HL-60/S4 treated with retinoic acid at 250 ng/mL for 4 days and 3 days (cell line): ENCODE measurements around the gene DNAH7.
"Not testable (repeated sequence)": the region's sequence is repeated elsewhere in the genome, so short reads cannot be mapped to it uniquely, and the experiment has no call there.

ENCODE experiments used
- in situ Hi-C: fragments of 300-500 bp; cut with MboI; formaldehyde crosslinking; loops from 2 replicates; pipeline ENCODE4 v1.7.0; 2022; ENCODE audit warnings: low sequenced_read_pairs

Gene DNAH7

DNA sequence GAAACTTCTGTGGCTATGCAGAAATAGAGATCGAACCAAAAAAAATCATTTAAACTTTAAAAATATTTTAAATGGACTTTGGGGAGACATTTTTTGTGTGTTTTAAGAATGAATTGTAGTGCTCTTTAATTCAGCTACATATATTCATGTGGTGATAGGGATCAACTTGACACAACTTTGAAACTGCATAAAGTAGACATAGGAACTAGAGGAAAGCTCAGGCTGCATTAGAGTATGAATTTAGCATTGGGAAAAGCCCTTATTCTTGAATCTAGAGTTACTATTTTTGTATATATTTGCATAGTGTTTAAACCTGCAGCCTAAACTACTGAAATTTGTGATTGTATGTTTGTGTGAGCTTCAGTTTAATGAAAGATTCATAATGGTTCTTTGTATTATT lies 333.3 kb downstream of the DNAH7 start:
- in situ Hi-C loops: no loop called here

DNA sequence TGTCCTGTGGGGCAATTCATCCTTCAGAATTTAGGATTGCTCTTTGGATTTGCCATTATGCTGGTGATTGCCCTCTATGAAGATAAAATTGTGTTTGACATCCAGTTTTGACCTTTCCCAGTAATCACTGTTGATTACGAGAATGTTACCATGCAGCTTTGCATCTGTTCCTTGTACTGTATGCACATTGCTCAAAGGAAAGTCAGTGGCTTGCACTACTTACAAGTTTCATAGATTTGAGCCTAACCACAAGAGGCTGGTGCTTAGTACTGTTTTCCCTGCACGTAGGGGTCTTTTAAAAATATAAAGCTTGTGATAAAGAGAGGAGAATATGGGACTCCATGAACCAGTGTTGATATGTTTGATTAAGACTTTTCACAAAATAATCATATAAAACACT lies 333.7 kb downstream of the DNAH7 start:
- in situ Hi-C loops: no loop called here

DNA sequence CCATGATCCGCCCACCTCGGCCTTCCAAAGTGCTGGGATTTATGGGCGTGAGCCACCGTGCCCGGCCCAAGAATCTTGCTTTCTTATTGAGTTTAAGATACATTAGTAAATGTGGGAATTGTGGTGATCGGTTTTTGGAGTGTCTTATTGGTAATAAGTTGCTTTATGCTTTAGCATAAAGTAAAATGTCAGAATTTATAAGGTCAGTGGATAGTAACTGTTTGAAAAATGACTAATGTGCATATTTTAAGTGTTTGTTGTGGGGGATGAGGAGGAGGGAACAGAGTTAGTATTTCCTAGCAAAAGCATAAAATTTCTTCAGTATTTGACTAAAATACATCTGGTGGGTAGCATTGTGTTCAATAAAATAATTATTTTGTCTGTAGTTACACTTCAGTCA lies 334.2 kb downstream of the DNAH7 start:
- in situ Hi-C loops: no loop called here

DNA sequence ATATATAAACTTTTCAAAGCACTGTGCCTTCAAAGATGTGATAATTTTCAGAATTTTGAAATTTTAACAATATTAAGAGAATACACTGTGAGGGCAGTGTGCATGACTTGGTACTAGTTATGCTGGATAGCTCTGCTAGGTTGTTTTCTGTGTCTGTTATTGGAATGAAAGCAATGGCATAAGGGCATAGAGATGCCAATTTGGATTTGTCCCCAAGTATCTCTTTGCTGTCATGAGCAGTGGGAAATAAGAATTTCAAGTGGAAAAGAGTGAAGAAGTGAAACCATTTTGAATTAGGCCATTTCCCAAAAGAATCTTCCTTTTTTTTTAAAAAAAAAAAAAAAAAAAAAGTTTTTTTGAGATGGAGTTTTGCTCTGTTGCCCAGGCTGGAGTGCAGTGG lies 334.8 kb downstream of the DNAH7 start:
- in situ Hi-C loops: no loop called here

DNA sequence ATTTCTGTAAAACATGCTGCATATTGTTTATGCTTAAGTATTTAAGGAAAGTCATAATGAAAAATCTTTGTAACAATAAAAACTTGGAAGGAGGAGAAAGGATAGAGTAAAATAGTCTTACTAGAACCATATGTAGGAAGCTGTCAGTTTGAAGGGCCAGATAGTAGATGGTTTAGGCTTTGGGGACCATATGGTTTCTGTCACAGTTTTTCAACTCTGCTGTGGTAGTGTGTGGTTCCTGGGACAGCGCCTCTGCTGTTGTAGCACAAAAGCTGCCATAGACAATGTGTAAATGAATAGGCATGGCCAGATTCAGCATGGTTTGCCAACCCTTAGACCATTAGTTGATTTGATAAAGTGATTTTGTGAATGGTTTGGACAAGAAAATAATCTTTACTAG lies 336.1 kb downstream of the DNAH7 start:
- in situ Hi-C loops: no loop called here

DNA sequence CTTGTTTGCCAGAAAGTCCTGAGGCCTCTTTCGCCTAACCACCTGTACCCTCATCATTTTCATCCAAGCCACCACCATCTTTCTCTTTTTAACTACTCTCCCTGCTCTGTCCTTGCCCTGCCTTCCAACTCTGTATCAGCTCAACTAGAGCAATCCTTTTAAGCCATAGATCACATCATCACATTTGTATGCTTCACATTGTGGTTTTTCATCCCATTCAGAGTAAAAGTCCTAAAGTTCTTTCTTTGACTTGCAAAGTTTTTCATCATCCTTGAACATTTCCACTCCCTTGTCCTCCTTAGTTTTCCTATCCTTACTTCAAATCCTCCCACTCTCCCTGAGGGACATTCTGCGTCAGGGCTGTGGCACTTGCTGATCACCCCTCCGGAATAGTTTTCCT lies 337.7 kb downstream of the DNAH7 start:
- in situ Hi-C loops: no loop called here

DNA sequence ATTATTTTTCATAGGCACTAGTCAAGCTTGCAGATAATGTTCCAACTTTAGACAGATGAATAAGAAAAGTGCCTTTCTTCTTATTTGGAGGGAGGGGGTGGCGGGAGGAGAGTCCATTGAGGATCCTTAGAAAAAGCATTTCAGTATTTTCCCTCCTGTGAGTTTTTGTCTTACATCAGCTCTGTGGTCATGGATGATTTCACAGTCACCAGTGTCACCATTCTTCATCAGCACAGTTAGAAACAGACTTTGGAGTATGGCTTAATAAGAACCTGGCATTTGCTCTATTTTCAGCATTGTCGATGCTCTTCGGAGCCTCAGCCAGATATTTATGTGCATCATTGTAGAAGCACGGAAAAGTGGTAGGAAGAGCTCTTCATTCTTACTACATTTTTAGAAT lies 341.5 kb downstream of the DNAH7 start:
- in situ Hi-C loops: no loop called here

DNA sequence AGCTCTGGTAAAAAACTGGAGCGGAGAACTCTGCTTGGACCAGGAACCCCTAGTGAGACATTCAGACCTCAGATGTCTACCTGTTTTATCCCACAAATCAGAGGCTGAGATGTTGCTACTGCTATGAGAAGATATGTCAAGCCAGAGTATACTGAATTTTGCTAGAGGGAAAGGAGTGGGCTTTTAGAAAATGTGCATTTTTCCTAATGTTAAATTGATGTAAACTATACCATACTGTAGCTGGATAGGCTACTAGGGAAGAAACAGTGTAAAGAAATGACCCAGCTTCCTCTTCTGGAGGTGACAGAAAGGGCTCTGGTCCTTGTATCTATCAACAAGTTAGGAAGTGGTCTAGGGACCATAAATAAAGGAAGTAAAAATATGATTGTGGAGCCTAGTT lies 346.6 kb downstream of the DNAH7 start:
- in situ Hi-C loops: no loop called here

DNA sequence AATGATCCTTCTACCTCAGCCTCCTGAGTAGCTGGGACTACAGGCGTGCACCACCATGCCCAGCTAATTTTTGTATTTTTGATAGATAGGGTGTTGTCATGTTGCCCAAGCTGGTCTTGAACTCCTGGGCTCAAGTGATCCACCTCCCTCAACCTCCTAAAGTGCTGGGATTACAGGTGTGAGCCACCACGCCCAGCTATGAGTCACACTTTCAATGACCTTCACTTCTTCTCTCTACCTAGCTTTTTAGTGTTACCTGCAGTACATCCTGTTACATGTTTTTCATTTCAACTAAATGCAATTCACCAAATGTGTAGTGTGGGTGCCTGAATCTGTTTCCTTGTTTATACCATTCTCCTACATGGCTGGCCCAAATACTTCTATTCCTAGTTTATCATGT lies 347.6 kb downstream of the DNAH7 start:
- in situ Hi-C loops: no loop called here

DNA sequence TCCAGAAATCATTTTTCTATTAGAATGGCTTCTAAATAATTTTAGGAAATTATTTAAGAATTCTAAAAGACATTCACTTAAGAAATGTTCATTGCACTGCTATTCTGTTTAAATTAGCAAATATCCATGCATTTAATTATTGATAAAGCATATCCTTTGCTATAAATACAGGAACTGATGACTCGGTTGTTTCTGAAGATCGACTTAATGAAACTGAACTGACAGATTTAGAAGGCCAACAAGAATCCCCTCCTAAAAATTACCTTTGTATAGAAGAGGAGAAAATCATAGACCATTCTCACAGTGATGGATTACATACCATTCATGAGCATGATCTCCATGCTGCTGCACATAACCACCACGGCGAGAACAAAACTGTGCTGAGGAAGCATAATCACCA lies 352.2 kb downstream of the DNAH7 start:
- in situ Hi-C loops: no loop called here

DNA sequence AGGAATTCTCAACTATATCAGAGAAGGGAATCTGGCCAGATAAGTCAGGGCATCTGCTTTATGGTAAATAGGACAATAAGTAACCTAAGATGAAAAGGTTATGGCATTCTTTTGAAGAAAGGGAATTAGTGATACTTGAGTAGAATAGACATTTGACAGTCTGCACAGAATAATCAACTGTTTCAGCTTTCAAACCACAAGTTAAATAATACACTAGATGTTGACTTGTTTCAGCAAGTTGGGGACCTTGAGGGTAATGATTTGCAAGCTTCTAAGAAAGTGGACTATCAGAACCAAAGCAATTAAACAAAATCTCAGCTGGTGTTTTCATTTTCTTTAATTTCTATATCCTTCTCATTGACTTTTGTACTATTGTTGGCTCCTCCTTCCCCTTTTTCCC lies 357.2 kb downstream of the DNAH7 start:
- in situ Hi-C loops: no loop called here

DNA sequence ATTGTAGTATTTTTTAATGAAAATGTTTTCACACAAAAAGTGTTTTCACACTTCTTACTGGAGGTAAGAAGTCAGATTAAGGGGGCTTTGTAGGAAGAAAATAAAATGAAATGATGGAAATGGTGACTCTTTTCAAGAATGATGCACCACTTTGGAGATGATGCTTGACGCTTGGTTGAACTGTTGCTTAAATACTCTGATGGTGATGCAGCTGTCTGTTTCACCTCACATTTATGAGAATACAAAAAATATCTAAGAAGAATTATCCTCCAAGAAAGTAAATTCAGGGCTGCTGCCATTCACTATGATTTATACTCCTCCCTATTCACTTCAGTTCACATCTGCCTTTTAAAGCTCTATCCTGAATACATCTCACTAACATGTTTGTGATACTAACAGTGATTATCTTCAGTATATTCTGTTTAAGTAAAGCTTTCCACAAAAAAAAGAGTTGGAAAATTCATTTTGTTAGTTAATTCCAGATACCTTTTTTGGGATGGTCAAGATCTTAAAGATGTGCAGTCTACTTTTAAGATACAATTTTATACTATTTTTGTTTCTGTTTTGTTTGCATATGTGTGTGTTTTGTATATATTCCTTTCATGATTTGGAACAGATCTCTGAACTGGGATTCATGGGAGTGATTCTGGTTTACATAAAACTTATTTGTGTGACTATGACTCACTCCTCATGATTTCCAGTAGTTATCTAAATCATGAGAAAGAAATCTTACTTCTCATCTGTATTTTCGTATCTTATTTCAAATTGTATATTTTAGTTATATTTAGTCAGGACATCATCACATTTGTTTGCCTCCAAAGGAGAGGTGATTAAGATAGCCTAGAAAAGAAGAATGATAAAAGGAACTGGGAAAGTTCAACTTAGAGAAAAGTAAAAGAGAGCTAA lies 358.5 kb downstream of the DNAH7 start:
- in situ Hi-C loops: no loop called here

DNA sequence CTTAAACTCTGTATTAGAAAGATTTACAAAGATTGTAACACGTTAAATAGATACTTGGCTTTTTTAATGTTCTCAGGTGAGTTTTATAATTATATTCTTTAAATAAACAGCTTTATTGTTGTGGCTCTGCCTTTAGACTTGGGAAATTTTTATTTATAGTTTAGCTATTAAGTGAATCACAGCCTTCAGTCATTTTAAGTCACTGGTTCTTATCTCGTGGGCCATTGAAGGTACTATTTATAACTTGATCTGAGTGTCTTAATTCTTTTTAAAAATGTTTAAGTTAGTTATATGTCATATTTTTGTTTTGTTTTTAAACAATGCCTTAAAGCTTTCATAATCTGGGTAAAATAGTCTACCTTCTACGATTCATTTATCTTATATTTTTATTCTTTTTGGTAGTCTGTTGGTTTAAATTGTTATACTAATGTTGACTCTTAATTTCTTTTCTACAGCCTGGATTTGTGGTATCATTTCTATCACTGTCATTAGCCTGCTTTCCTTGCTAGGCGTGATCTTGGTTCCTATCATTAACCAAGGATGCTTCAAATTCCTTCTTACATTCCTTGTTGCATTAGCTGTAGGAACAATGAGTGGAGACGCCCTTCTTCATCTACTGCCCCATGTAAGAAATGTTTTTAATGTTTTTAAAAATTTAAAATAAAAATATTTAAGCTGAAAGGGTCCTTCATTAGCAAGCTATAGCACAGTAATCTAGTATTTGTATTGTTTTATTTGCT lies 362.3 kb downstream of the DNAH7 start:
- in situ Hi-C loops: no loop called here

DNA sequence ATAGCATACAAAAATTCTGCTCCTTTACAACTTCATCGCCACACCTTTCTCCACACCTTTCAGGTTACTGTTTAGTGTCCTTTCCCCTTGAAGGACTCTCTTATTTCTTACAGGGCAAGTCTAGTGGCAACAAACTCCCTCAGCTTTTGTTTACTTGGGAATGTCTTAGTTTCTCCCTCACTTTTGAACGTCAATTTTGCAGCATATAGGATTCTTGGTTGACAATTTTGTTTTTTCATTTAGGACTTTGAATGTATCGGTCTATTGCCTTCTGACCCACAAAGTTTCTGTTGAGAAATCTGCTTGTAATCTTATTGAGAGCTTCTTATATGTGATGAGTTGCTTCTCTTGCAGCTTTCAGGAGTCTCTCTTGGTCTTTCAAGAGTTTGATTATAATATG lies 368.2 kb downstream of the DNAH7 start:
- in situ Hi-C loops: no loop called here

DNA sequence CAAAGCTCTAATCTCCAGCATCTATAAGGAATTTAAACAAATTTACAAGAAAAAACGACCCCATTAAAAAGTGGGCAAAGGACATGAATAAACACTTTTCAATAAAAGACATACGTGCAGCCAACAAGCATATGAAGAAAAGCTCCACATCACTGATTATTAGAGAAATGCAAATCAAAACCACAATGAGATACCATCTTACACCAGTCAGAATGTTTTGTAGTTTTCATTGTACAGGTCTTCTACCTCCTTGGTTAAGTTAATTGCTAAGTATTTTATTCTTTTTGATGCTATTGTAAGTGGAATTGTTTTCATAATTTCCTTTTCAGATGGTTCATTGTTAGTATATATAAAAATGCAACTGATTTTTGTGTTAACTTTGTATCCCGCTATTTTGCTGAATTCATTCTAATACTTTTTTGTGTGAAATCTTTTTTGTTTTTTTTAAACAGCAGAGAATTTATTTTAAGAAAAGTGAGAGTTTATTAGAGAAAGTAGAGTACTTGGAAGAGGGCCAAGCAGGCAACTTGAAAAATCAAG lies 370.9 kb downstream of the DNAH7 start:
- in situ Hi-C loops: no loop called here

DNA sequence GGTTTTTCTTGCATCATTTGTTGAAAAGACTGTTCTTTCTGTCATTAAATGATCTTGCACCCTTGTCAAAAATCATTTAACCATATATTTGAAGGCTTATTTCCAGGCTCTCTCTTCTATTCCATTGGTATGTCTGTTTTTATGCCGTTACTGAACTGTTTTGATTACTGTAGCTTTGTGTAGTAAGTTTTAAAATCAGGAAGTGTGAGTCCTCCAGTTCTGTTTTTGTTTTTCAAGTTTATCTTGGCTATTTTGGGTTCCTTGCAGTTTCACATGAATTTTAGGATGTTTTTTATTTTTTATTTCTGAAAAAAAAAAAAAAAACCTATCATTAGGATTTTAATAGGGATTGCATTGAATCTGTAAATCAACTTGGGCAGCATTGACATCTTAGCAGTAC lies 372.6 kb downstream of the DNAH7 start:
- in situ Hi-C loops: no loop called here

DNA sequence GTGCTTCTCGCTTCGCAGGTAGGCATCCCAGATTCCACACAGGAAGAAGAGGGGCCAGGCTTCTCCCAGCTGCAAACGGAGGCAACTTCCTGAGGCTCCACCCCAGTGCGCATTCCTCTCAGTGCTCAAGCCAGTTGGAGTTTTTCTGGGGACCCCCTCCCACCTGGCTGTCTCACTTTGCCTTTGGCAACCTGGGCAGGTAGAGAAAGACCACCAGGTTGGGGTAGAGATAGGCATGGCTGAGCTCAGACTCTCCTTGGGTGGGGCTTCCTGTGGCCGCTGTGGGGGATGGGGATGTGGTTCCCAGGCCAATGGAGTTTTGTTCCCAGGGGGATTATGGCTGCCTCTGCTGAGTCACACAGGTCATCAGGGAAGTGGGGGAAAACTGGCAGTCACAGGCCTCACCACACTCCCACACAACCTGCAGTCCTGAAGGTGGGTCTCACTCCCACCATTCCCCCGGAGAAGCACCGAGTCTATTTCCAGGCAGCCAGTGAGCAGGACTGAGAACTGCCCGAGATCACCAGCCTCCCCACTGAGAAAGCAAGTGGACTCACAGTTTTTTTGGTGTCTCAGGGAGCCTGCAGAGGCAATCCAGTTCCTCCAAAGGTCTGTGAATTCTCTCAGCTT lies 373.5 kb downstream of the DNAH7 start:
- in situ Hi-C loops: no loop called here

DNA sequence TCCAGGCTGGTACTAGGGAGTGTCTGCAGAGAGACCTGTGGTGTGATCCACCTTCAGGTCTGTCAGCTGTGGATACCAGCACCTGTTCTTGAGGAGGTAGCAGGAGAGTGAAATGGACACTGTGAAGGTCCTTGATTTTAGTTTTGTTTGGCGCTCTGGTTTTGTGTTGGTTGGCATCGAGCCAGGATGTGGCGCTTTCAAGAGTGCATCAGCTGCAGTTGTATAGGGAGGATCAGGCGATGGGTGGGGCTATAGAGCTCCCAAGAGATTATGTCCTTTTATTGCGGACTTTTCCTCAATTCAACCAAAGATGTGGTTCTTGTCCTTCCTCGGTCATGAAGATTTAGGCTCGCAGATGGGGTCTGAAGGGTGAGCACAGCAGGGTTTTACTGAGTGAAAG lies 374.1 kb downstream of the DNAH7 start:
- in situ Hi-C loops: no loop called here

DNA sequence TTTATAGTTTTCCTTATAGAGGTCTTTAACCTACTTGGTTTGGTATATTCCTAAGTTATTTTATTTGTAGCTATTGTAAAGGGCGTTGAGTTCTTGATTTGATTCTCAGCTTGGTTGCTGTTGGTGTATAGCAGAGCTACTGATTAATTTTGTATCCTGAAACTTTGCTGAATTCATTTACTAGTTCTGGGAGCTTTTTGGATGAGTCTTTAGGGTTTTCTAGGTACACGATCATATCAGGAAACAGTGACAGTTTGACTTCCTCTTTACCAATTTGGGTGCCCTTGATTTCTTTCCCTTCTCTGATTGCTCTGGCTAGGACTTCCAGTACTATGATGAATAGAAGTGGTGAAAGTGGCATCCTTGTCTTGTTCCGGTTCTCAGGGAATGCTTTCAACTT lies 376.1 kb downstream of the DNAH7 start:
- in situ Hi-C loops: not testable (repeated sequence)
